ENCODE data around the gene IGFBP1.

IGFBP1 gene

DNA sequence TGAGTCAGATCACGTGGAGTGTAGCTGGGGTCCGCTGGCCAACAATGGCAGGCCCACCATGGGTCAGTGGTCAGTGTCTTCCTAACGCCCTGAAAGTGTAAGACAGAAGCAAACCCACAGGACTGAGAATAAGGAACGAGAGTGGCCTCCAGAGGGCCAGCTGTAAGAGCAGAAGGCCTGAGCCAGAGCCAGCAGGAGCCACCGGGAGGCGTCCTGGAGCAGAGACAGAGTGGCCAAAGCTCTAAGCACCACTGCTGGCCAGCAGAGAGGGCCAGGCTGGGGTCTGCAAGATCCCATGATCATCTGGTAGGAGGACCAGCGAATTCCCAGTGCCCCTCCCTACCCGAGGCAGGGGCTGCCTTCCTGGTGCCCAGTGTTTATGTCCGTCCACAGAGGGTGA, 24.6 kb upstream of the IGFBP1 start:
- H3K27me3 ChIP-seq (ENCODE audit: control insufficient read depth, insufficient read depth, low read length): no peaks in the 10 kb centered on the region
- no peaks in the 10 kb centered on the region for H3K4me1 ChIP-seq
- no peak overlapping the region for H3K9ac ChIP-seq
- no peaks in the 10 kb centered on the region for H3K36me3 ChIP-seq (ENCODE audit: control insufficient read depth, insufficient read depth, low read length)
- H2AFZ ChIP-seq: no peak overlapping the region
- no peaks in the 10 kb centered on the region for H3K79me2 ChIP-seq
- H3K4me3 ChIP-seq (ENCODE audit: low read depth, low read length): no peak overlapping the region
- TF ChIP-seq, protein P1, sequence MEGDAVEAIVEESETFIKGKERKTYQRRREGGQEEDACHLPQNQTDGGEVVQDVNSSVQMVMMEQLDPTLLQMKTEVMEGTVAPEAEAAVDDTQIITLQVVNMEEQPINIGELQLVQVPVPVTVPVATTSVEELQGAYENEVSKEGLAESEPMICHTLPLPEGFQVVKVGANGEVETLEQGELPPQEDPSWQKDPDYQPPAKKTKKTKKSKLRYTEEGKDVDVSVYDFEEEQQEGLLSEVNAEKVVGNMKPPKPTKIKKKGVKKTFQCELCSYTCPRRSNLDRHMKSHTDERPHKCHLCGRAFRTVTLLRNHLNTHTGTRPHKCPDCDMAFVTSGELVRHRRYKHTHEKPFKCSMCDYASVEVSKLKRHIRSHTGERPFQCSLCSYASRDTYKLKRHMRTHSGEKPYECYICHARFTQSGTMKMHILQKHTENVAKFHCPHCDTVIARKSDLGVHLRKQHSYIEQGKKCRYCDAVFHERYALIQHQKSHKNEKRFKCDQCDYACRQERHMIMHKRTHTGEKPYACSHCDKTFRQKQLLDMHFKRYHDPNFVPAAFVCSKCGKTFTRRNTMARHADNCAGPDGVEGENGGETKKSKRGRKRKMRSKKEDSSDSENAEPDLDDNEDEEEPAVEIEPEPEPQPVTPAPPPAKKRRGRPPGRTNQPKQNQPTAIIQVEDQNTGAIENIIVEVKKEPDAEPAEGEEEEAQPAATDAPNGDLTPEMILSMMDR (IDR thresholded peaks at IDR 0.05): no peak
- no peak overlapping the region for H3K4me2 ChIP-seq (ENCODE audit: low read length)
- no peaks in the 10 kb centered on the region for H3K9me3 ChIP-seq (ENCODE audit: control insufficient read depth, low read length)
- H3K27ac ChIP-seq: no peak overlapping the region

DNA sequence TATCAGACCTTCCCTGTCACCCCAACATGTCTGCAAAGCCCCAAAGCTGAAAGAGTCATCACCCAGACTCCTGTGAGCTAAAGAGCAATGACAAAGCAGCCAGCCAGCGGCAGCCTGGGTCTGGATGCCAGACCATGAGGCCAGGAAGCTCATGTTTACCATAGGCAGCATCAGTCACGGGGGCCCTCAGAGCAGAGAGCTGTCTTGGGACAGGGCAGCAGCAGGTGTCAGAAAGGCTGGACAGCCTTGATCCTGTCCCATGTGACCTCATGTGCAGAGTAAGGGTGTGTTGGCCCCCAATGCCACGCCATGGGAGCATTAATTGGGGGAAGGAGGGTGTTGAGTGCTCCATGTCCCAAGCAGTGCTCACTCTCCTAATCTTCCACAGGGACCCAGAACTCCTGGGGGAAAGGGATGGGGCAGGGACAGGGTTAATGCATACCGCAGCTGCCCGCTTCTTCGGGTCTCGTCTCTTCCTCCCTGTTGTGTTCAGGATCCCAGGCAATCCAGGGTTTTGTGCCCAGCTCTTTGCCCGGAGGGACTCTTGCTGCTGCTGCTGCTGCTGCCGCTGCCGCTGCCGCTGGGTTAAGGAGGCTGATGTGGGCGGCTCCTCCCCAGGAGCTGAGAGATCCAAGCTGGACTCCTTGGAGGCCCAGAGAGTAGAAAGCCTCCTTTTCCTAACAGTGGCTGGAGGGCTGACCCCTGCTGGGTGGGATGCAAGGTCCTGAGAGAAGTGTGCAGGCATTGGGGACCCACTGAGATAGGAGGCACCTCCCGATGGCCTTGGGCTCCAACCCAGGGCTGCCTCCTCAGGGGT, 22.5 kb upstream of the IGFBP1 start:
- Histone ChIP-seq H3K27me3 (ENCODE audit: control insufficient read depth, insufficient read depth, low read length) (no peaks in the 10 kb centered on the region), H3K4me1 (no peaks in the 10 kb centered on the region), H3K4me2 (ENCODE audit: low read length) (no peak overlapping the region), H3K27ac (no peak overlapping the region), H3K4me3 (ENCODE audit: low read depth, low read length) (no peak overlapping the region), H3K36me3 (ENCODE audit: control insufficient read depth, insufficient read depth, low read length) (no peaks in the 10 kb centered on the region), H3K79me2 (no peaks in the 10 kb centered on the region), H2AFZ (no peak overlapping the region), H3K9me3 (ENCODE audit: control insufficient read depth, low read length) (no peaks in the 10 kb centered on the region), H3K9ac (no peak overlapping the region)
- TF ChIP-seq, protein P1 (IDR thresholded peaks at IDR 0.05): no peak

GRCh38 chr7:45867471-45867870, 20.8 kb upstream of the IGFBP1 start:
- Histone ChIP-seq H3K27ac (no peak overlapping the region), H3K4me3 (ENCODE audit: low read depth, low read length) (no peak overlapping the region), H3K79me2 (no peaks in the 10 kb centered on the region), H3K4me2 (ENCODE audit: low read length) (no peak overlapping the region), H2AFZ (no peak overlapping the region), H3K9ac (no peak overlapping the region), H3K36me3 (ENCODE audit: control insufficient read depth, insufficient read depth, low read length) (no peaks in the 10 kb centered on the region), H3K9me3 (ENCODE audit: control insufficient read depth, low read length) (no peaks in the 10 kb centered on the region), H3K4me1 (no peaks in the 10 kb centered on the region), H3K27me3 (ENCODE audit: control insufficient read depth, insufficient read depth, low read length) (no peaks in the 10 kb centered on the region)
- TF ChIP-seq, protein P1 (IDR thresholded peaks at IDR 0.05): no peak

DNA sequence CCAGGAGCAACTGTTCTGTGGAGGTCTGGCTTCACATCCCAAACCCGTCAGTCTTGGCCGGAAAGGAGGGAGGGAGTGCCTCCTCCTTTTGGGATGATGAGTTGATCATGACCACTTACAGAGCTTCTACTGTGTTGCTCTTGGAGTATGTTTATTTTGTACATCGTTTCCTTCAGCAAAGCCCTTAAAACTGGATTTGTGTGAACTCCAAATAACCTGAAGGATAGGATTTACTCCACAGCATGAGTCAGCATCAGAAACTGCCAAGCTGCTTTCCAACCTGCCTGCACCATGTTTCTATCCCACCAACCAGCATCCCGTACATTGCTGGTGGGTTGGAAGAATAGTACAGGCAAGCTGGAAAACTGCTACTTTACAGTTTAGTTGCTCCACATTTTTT, 18.9 kb upstream of the IGFBP1 start:
- Histone ChIP-seq H3K9ac (no peak overlapping the region), H3K79me2 (no peaks in the 10 kb centered on the region), H3K27me3 (ENCODE audit: control insufficient read depth, insufficient read depth, low read length) (no peaks in the 10 kb centered on the region), H3K9me3 (ENCODE audit: control insufficient read depth, low read length) (no peaks in the 10 kb centered on the region), H3K36me3 (ENCODE audit: control insufficient read depth, insufficient read depth, low read length) (no peaks in the 10 kb centered on the region), H3K4me1 (no peaks in the 10 kb centered on the region), H3K4me3 (ENCODE audit: low read depth, low read length) (no peak overlapping the region), H3K27ac (no peak overlapping the region), H3K4me2 (ENCODE audit: low read length) (no peak overlapping the region), H2AFZ (no peak overlapping the region)
- TF ChIP-seq, protein P1 (IDR thresholded peaks at IDR 0.05): no peak
